GM21619 (cell line): ENCODE measurements around the gene HBA2.
"Not testable (repeated sequence)": the region's sequence is repeated elsewhere in the genome, so short reads cannot be mapped to it uniquely, and the experiment has no call there.

Source experiments
- ATAC-seq: cut with Tn5 transposase; IDR thresholded peaks from one replicate; pipeline ENCODE4 v1.9.1; 2021; ENCODE audit not compliant: unreplicated experiment

HBA2 gene

DNA sequence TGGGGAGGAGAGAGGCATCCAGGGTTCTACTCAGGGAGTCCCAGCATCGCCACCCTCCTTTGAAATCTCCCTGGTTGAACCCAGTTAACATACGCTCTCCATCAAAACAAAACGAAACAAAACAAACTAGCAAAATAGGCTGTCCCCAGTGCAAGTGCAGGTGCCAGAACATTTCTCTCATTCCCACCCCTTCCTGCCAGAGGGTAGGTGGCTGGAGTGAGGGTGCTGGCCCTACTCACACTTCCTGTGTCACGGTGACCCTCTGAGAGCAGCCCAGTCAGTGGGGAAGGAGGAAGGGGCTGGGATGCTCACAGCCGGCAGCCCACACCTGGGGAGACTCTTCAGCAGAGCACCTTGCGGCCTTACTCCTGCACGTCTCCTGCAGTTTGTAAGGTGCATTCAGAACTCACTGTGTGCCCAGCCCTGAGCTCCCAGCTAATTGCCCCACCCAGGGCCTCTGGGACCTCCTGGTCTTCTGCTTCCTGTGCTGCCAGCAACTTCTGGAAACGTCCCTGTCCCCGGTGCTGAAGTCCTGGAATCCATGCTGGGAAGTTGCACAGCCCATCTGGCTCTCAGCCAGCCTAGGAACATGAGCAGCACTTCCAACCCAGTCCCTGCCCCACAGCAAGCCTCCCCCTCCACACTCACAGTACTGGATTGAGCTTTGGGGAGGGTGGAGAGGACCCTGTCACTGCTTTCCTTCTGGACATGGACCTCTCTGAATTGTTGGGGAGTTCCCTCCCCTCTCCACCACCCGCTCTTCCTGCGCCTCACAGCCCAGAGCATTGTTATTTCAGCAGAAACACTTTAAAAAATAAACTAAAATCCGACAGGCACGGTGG, 1.5 kb downstream of the HBA2 start:
- ATAC-seq: not testable (repeated sequence)

GRCh38 chr16:175011-175949, 2.6 kb downstream of the HBA2 start:
- ATAC-seq: no peak

DNA sequence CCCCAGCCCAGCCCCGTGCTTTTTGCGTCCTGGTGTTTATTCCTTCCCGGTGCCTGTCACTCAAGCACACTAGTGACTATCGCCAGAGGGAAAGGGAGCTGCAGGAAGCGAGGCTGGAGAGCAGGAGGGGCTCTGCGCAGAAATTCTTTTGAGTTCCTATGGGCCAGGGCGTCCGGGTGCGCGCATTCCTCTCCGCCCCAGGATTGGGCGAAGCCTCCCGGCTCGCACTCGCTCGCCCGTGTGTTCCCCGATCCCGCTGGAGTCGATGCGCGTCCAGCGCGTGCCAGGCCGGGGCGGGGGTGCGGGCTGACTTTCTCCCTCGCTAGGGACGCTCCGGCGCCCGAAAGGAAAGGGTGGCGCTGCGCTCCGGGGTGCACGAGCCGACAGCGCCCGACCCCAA, 3.3 kb downstream of the HBA2 start:
- ATAC-seq: not testable (repeated sequence)

DNA sequence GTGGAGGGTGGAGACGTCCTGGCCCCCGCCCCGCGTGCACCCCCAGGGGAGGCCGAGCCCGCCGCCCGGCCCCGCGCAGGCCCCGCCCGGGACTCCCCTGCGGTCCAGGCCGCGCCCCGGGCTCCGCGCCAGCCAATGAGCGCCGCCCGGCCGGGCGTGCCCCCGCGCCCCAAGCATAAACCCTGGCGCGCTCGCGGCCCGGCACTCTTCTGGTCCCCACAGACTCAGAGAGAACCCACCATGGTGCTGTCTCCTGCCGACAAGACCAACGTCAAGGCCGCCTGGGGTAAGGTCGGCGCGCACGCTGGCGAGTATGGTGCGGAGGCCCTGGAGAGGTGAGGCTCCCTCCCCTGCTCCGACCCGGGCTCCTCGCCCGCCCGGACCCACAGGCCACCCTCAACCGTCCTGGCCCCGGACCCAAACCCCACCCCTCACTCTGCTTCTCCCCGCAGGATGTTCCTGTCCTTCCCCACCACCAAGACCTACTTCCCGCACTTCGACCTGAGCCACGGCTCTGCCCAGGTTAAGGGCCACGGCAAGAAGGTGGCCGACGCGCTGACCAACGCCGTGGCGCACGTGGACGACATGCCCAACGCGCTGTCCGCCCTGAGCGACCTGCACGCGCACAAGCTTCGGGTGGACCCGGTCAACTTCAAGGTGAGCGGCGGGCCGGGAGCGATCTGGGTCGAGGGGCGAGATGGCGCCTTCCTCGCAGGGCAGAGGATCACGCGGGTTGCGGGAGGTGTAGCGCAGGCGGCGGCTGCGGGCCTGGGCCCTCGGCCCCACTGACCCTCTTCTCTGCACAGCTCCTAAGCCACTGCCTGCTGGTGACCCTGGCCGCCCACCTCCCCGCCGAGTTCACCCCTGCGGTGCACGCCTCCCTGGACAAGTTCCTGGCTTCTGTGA, 4.1 kb downstream of the HBA2 start, which contains the start of gene HBA1:
TSS of gene HBA1 (plus strand) at position 204 of the 906 bp plus-strand sequence. CDS start at position 241, 37 bp downstream.
- not testable (repeated sequence) for ATAC-seq

DNA sequence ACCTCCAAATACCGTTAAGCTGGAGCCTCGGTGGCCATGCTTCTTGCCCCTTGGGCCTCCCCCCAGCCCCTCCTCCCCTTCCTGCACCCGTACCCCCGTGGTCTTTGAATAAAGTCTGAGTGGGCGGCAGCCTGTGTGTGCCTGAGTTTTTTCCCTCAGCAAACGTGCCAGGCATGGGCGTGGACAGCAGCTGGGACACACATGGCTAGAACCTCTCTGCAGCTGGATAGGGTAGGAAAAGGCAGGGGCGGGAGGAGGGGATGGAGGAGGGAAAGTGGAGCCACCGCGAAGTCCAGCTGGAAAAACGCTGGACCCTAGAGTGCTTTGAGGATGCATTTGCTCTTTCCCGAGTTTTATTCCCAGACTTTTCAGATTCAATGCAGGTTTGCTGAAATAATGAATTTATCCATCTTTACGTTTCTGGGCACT, 4.7 kb downstream of the HBA2 start:
- ATAC-seq: no peak

GRCh38 chr16:177981-178667, 5.4 kb downstream of the HBA2 start:
- no peak for ATAC-seq

GRCh38 chr16:178668-179015, 6.0 kb downstream of the HBA2 start:
- no peak for ATAC-seq

DNA sequence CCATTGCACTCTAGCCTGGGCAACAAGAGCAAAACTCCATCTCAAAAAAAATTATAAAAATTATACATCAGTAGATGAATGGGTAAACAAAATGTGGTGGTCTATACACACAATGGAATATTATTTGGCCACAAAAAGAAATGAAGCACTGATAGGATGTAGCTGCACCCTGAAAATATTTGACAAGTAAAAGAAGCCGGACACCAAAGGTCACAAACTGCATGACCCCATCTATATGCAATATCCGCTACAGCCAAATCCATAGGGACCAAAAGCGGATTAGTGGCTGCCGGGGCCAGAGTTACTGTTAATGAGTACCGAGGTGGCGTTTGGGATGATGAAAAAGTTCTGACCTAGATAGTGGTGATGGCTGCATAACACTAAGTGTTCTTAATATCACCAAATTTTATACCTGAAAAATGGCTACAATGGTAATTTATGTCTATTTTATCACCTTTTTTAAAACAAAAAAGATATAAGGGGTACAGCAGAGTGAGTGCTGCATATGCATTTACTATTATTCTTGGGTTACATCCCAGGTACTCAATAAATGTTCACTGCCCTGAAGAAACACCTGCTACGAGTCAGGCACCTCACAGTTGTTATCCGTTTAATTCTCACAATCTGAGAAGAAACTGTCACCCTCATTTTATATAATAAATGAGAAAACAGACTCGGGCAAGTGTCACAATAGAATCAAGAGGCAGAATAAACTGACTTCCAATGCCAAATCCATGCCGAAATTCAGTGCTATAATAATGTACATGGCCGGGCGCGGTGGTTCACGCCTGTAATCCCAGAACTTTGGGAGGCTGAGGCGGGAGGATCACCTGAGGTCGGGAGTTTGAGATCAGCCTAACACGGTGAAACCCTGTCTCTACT, 6.8 kb downstream of the HBA2 start:
- ATAC-seq: no peak

GRCh38 chr16:180101-180675, 7.5 kb downstream of the HBA2 start, which contains the start of gene HBQ1:
Gene HBQ1, plus strand, starts transcription at chr16:180459. Its CDS starts 28 bp downstream, at chr16:180487.
- no peak for ATAC-seq

- ATAC-seq: no peak
These were observed 8.2 kb downstream of the HBA2 start for GRCh38 chr16:180681-181564.

DNA sequence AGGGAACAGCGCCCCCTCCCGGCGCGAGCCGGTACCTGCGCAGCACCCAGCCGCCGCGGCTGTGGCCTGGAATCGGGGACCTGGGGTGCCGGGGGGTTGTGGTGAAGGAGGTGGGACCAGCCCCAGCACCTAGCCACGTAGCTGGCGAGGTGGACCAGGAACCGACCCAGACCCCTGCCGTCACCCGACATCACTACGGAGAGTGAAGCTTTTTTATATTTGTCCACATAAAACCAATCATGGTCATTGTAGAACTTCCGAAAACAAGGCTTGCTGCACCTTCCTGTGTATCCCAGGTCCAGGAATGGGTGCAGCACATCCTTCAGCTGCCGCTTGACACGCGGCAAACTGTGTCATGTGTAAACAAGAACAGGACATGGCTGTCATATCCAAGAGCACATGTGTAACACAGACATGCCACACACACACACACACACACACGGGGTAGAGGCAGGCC, 8.9 kb downstream of the HBA2 start:
- no peak for ATAC-seq

DNA sequence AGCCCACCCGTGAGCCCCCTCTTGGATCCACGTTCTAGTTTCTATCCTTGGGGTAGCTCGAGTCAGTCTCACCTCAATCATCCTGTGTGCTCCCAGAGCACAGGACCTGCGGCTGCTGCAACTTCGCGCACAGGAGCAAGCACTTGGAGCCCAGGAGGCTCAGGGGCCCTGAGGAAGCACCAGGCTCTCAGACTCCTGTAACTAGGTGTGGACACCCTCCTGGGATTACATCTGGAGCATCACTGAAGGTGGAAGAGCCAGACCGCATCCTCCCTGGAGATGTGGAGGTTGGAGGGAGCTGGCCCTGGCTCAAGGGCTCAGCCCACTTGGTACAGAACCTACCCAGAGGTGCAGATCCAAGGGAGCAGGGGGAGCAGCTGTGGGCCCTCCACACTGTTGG, 10.3 kb downstream of the HBA2 start:
- ATAC-seq: no peak

GRCh38 chr16:185213-185612, 12.5 kb downstream of the HBA2 start:
- ATAC-seq: no peak

DNA sequence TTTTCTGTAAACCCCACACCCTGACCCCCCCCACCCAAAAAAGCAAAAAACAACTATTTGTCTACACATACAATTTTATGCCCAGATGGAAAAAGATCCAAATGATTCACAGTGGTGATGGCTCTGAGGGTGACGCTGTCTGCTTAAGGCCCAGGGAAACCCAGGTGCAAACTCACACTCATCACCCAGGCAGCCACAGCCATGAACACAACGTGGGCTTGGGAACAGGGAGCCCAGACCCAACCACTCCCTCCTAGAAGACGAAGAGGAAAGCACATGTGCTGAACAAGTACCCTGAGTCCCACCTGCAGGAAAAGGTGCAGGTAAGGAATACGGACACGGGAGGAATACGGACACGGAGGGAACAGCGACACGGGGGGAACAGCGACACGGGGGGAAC, 13.0 kb downstream of the HBA2 start:
- ATAC-seq: no peak

DNA sequence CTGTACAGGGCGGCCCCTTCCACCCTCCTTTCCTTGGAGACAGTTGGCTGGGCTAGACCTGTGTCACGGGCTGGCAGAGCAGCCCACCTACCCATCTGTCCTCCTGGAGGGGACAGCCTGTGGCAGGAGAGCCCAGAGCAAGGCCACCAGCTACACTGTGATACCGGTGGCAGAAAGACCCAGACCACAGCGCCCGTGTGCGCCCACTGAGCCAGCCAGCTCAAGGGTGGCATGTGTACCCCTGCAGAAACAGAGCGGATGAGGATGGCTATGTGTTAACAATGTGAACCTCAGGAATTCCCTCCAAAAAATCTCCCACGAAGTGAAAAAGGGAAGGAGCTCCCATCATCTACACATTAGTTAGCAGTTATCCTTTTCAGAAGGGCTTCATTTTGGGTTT, 14.7 kb downstream of the HBA2 start:
- no peak for ATAC-seq

GRCh38 chr16:188674-189073, 16.0 kb downstream of the HBA2 start:
- no peak for ATAC-seq

- ATAC-seq: no peak
These were observed 17.0 kb downstream of the HBA2 start for GRCh38 chr16:189604-190186.
